Thoracic aorta (tissue), 2 donors: ENCODE data around the gene ERMAP. TPM values are rescaled to one million over a fixed set of nuclear protein-coding genes. Genes with fewer than 3 reads are reported as not detected.

Source experiments
- ATAC-seq: fragments of 150-250 bp; one replicate; pipeline ENCODE4 v1.8.0; 2017; ENCODE audit warnings: low read depth; ENCODE audit not compliant: insufficient number of reproducible peaks, low FRiP score
- DNase-seq: peaks from one replicate; pipeline ENCODE4 v3.0.0-alpha.2; 2020; ENCODE audit warnings: low spot score
- H3K27ac ChIP-seq, 2 donors: fragments of 200-600 bp; sonication (generic); 1 replicate in 1 of 2; 2 replicates in 1 of 2; pipeline ENCODE4 v1.5.1; 2016; ENCODE audit warnings: mild to moderate bottlenecking in 2 of 2, moderate library complexity in 2 of 2
- H3K27me3 ChIP-seq: fragments of 200-600 bp; sonication (generic); replicated peaks from 2 replicates; pipeline ENCODE4 v1.6.0; 2016; ENCODE audit warnings: mild to moderate bottlenecking; ENCODE audit not compliant: insufficient read depth
- H3K36me3 ChIP-seq: fragments of 200-600 bp; sonication (generic); one replicate; pipeline ENCODE4 v1.5.1; 2016
- H3K4me1 ChIP-seq, 2 donors: fragments of 200-600 bp; sonication (generic); 1 replicate in 1 of 2; 2 replicates in 1 of 2; pipeline versions ENCODE4 v1.5.1 to v1.6.0; 2016; ENCODE audit warnings: low read depth in 2 of 2, mild to moderate bottlenecking in 1 of 2; ENCODE audit not compliant: control insufficient read depth in 1 of 2
- H3K4me3 ChIP-seq: fragments of 200-600 bp; sonication (generic); 2 replicates; pipeline ENCODE4 v1.5.1; 2016; ENCODE audit warnings: mild to moderate bottlenecking
- H3K9me3 ChIP-seq: fragments of 200-600 bp; sonication (generic); 2 replicates; pipeline ENCODE4 v1.5.1; 2016
- total RNA-seq, 2 donors: library from RNA; depleted of rRNA; stranded (reverse); fragments of >200 nt; gene quantifications; one replicate each; pipeline versions ENCODE4 v1.1.0 to v1.2.3, GENCODE V29; 2016
- TF ChIP-seq, protein P1 (sequence below): fragments of 200-600 bp; sonication (generic); IDR thresholded peaks from one replicate; pipeline ENCODE4 v1.5.1; 2019; ENCODE audit warnings: antibody characterized with exemption

The ERMAP gene
- total RNA-seq, 2 donors from 2014 or later, result 7.0 to 18.0 TPM

DNA sequence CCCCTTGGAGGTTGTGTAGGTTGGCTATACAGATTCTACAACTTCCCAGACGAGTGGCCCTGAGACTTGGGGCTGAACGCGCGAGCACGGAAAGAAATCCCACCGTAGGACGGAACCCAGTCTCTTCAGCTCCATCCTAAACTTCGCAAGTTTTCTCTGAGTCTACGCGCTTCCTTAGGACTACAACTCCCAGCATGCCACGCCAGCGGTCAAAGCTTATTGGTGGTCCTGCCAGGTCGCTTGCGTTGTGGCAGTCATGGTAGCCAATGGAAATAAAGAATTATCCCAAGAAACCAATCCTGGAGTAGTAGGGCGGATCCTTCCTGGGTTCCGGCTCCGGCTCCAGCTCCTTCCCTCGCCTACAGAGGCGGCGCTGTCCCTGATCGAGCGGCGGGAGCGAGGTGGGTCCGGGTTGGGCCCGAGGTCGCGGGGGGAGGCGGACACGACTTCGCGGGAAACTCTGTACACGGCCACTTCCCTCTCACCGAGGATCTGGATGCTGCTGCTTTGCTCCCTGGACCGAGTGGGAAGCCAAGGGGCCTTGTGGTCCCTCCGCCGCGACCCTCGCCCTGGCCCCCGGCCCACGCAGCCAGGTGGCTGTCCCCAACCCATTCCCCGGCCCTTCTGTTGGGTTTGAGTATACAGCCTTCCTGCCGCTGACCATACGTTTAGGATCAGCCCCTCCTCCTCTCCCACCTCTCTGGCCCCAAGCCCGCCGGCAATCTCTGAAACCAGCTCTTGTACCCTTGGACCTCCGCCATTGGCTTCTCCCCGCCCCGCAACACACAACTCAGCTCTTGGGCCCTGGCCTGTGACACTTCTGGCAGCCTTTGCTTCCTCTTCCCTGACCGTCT, 29.6 kb downstream of the ERMAP start, which contains the start of gene ZNF691:
TSS of gene ZNF691 (plus strand) at position 357 of the 854 bp plus-strand sequence. CDS start 3,046 bp downstream, outside the sequence.
- TF ChIP-seq, protein P1, sequence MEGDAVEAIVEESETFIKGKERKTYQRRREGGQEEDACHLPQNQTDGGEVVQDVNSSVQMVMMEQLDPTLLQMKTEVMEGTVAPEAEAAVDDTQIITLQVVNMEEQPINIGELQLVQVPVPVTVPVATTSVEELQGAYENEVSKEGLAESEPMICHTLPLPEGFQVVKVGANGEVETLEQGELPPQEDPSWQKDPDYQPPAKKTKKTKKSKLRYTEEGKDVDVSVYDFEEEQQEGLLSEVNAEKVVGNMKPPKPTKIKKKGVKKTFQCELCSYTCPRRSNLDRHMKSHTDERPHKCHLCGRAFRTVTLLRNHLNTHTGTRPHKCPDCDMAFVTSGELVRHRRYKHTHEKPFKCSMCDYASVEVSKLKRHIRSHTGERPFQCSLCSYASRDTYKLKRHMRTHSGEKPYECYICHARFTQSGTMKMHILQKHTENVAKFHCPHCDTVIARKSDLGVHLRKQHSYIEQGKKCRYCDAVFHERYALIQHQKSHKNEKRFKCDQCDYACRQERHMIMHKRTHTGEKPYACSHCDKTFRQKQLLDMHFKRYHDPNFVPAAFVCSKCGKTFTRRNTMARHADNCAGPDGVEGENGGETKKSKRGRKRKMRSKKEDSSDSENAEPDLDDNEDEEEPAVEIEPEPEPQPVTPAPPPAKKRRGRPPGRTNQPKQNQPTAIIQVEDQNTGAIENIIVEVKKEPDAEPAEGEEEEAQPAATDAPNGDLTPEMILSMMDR, result peak; percentile 45
- H3K36me3 ChIP-seq, result peaks cover 12% of the 10 kb centered on the region
- no peaks in the 10 kb centered on the region for H3K9me3 ChIP-seq
- ATAC-seq (peak; percentile 98), DNase-seq (peak; percentile 89)
- no peaks in the 10 kb centered on the region for H3K27me3 ChIP-seq
- peak within 1 kb of the TSS; percentile 96 for H3K4me3 ChIP-seq
- peaks cover 7 to 11% of the 10 kb centered on the region in 2 donors for H3K4me1 ChIP-seq
- peak within 1 kb of the TSS; percentile 53 to 70 for H3K27ac ChIP-seq

DNA sequence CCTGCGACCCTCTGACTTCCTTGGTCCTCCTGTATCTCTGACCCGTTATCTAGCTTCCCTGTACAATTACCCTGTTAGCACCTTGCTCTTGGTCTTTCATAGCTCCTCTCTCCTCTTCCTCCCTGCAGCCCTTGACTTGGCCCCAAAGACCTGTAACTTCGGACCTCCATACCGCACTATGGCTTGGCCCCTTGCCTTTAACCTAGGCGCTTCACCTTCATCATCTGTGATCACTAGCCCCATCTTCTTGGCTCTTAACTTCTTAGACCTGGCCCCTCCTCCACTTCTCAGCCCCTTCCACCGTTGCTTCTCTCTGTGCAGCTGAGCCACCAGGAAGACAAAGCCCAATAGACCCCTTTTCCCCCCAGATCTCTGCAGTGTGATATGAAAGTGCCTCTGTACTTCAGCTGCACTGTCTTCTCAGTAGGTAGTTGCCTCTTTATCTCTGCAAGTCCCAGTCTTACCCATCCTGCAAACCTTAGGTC, 30.2 kb downstream of the ERMAP start:
- TF ChIP-seq, protein P1, result no peak
- Histone ChIP-seq H3K36me3 (peaks cover 17% of the 10 kb centered on the region), H3K9me3 (no peaks in the 10 kb centered on the region), H3K4me1 (peaks cover 7 to 11% of the 10 kb centered on the region in 2 donors), H3K4me3 (peak overlapping the region; percentile 96), H3K27ac (peak overlapping the region; percentile 53 to 70), H3K27me3 (no peaks in the 10 kb centered on the region)
- DNase-seq (no peak), ATAC-seq (no peak)

DNA sequence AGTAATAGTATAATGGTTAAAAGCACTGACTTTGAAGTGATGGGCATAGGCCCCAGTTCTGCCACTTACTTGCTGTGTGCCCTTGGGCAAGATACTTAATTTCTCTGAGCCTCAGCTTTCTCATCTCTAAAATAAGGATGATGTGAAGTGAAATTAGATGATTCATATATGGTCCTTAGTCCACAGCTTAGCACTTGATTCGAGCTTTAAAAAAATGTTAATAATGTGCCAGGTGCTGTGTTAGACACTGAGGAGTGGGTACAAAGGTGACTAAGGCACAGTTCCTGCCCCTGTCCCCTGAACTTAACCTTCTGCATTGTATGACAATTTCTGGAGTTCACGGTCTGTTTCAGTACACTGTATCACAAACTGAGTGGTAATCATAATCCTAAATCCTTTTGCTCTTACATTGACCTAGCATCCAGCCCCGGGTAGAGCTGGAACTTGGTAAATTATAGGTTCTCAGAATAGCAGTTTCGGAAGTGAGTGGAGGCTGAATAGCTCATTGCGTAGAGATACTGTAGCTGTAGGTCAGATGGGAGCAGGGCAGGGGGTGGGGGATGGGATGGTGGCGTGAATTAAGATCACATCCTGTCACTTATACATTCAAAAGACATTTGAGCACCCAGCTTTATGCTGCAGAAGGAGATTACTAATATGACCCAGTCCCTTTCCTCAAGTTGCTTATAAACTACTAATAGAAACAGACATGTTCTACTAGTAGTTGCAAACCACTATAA, 31.0 kb downstream of the ERMAP start:
- Histone ChIP-seq H3K9me3 (no peaks in the 10 kb centered on the region), H3K27me3 (no peaks in the 10 kb centered on the region), H3K36me3 (peaks cover 17% of the 10 kb centered on the region), H3K27ac (no peak overlapping the region), H3K4me3 (no peak overlapping the region), H3K4me1 (peaks cover 7 to 11% of the 10 kb centered on the region in 2 donors)
- ATAC-seq (no peak), DNase-seq (no peak)
- TF ChIP-seq, protein P1, result no peak

DNA sequence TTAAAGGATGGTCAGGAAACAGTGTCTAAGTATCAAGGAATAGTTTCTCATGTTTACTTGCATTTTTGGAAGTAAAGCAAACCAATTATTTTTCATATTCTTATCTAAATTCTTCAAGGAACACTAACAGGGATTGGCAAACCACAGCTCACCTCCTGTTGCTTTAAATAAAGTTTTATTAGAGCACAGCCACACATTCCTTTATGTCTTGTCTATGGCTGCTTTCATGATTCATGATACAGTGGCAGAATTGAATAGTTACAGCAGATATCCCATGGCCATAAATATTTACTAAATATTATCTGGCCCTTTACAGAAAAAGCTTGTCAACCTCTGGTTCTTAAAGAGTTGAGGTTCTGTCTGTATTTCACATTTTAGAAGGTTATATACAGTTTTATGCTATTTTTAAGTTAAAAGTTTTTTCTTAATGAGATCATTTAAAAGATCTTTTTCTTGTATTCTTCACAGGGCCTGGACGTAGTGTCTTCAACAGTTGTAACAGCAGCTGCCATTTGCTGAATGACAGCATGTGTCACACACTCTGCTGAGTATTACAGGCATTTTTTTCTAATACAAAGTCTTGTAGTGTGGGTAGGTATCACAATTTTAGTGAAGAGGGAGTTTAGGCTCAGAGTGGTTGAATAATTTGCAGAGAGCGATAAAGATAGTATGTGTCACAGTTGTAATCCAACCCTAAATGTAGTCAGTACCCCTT, 32.1 kb downstream of the ERMAP start:
- TF ChIP-seq, protein P1, result no peak
- H3K27ac ChIP-seq, result no peak overlapping the region
- no peaks in the 10 kb centered on the region for H3K27me3 ChIP-seq
- no peaks in the 10 kb centered on the region for H3K9me3 ChIP-seq
- no peak overlapping the region for H3K4me3 ChIP-seq
- ATAC-seq, result no peak
- peaks cover 17% of the 10 kb centered on the region for H3K36me3 ChIP-seq
- no peak for DNase-seq
- peaks cover 7 to 11% of the 10 kb centered on the region in 2 donors for H3K4me1 ChIP-seq
